Liver (tissue), 9 donors: ENCODE results near the gene STC2. TPM values are rescaled to one million over a fixed set of nuclear protein-coding genes. Genes with fewer than 3 reads are reported as not detected.

Source experiments
- DNase-seq: peaks from one replicate; pipeline ENCODE4 v3.0.0-alpha.2; 2017; ENCODE audit warnings: low spot score
- H3K27ac ChIP-seq, 2 donors: one replicate each; pipeline ENCODE4 v1.7.0; 2013; ENCODE audit warnings: inconsistent platforms in 2 of 2, low read length in 2 of 2, control low read depth in 1 of 2, low read depth in 1 of 2, mild to moderate bottlenecking in 1 of 2
- H3K27me3 ChIP-seq, 4 donors: one replicate each; pipeline versions ENCODE4 v1.6.1 to v1.7.0; 2013; ENCODE audit warnings: low read length in 3 of 4, inconsistent platforms in 1 of 4, mild to moderate bottlenecking in 1 of 4, moderate library complexity in 1 of 4; ENCODE audit not compliant: control insufficient read depth in 4 of 4, insufficient read depth in 4 of 4
- H3K36me3 ChIP-seq, 4 donors: one replicate each; pipeline versions ENCODE4 v1.6.1 to v1.7.0; 2013; ENCODE audit warnings: low read length in 3 of 4, mild to moderate bottlenecking in 3 of 4, low read depth in 1 of 4, moderate library complexity in 1 of 4; ENCODE audit not compliant: control insufficient read depth in 4 of 4, insufficient read depth in 3 of 4
- H3K4me1 ChIP-seq, 4 donors: one replicate each; pipeline versions ENCODE4 v1.6.1 to v1.7.0; 2013; ENCODE audit warnings: low read length in 3 of 4, mild to moderate bottlenecking in 3 of 4, moderate library complexity in 1 of 4; ENCODE audit not compliant: control insufficient read depth in 4 of 4, insufficient read depth in 4 of 4
- H3K4me3 ChIP-seq, 3 donors: one replicate each; pipeline versions ENCODE4 v1.6.1 to v1.7.0; 2013; ENCODE audit warnings: low read length in 3 of 3, control low read depth in 1 of 3, low read depth in 1 of 3, mild to moderate bottlenecking in 1 of 3
- H3K9ac ChIP-seq, 2 donors: one replicate each; pipeline ENCODE4 v1.7.0; 2013; ENCODE audit warnings: low read length in 2 of 2, mild to moderate bottlenecking in 2 of 2, moderate library complexity in 2 of 2, control low read depth in 1 of 2, low read depth in 1 of 2
- H3K9me3 ChIP-seq, 4 donors: one replicate each; pipeline versions ENCODE4 v1.6.1 to v1.7.0; 2013; ENCODE audit warnings: low read length in 3 of 4; ENCODE audit not compliant: control insufficient read depth in 4 of 4
- ATF3 ChIP-seq: IDR thresholded peaks from 2 replicates; pipeline ENCODE4 v1.6.1; 2016; ENCODE audit warnings: antibody characterized with exemption
- CTCF ChIP-seq: fragments of 150-350 bp; IDR thresholded peaks from 2 replicates; pipeline ENCODE4 v1.5.1; 2017; ENCODE audit warnings: improper control_type of control experiment, low read depth, low read length; ENCODE audit not compliant: missing input control
- EGR1 ChIP-seq, 2 donors: IDR thresholded peaks; 2 replicates each; pipeline ENCODE4 v1.6.1; 2016 to 2018; ENCODE audit warnings: antibody characterized with exemption in 2 of 2, low read depth in 2 of 2
- FOXA1 ChIP-seq: IDR thresholded peaks from 2 replicates; pipeline ENCODE4 v1.6.1; 2016; ENCODE audit warnings: antibody characterized with exemption
- FOXA2 ChIP-seq: IDR thresholded peaks from 2 replicates; pipeline ENCODE4 v1.6.1; 2016; ENCODE audit warnings: antibody characterized with exemption
- GABPA ChIP-seq, 2 donors: IDR thresholded peaks in 1 of 2; conservative IDR thresholded peaks in 1 of 2; 2 replicates each; pipeline ENCODE4 v1.6.1; 2016; ENCODE audit warnings: antibody characterized with exemption in 2 of 2, mild to moderate bottlenecking in 1 of 2, moderate library complexity in 1 of 2
- HNF4A ChIP-seq, 2 donors: conservative IDR thresholded peaks; 2 replicates each; pipeline ENCODE4 v1.6.1; 2016; ENCODE audit warnings: antibody characterized with exemption in 2 of 2, mild to moderate bottlenecking in 2 of 2
- HNF4G ChIP-seq: IDR thresholded peaks from 2 replicates; pipeline ENCODE4 v1.6.1; 2016; ENCODE audit warnings: antibody characterized with exemption
- JUND ChIP-seq, 2 donors: IDR thresholded peaks; 2 replicates each; pipeline ENCODE4 v1.6.1; 2016; ENCODE audit warnings: antibody characterized with exemption in 2 of 2
- MAX ChIP-seq: IDR thresholded peaks from 2 replicates; pipeline ENCODE4 v1.6.1; 2016; ENCODE audit warnings: antibody characterized with exemption
- NR2F2 ChIP-seq: IDR thresholded peaks from 2 replicates; pipeline ENCODE4 v1.6.1; 2016; ENCODE audit warnings: antibody characterized with exemption
- RAD21 ChIP-seq, 2 donors: IDR thresholded peaks; 2 replicates each; pipeline ENCODE4 v1.6.1; 2016; ENCODE audit warnings: antibody characterized with exemption in 2 of 2, mild to moderate bottlenecking in 2 of 2
- REST ChIP-seq: IDR thresholded peaks from 2 replicates; pipeline ENCODE4 v1.6.1; 2016; ENCODE audit warnings: antibody characterized with exemption, mild to moderate bottlenecking
- RXRA ChIP-seq, 2 donors: IDR thresholded peaks; 2 replicates each; pipeline ENCODE4 v1.6.1; 2017 to 2018; ENCODE audit warnings: antibody characterized with exemption in 2 of 2, mild to moderate bottlenecking in 1 of 2
- SP1 ChIP-seq: IDR thresholded peaks from 2 replicates; pipeline ENCODE4 v1.6.1; 2018; ENCODE audit warnings: antibody characterized with exemption, mild to moderate bottlenecking
- TAF1 ChIP-seq: conservative IDR thresholded peaks from 2 replicates; pipeline ENCODE4 v1.6.1; 2016; ENCODE audit warnings: antibody characterized with exemption, mild to moderate bottlenecking
- YY1 ChIP-seq: IDR thresholded peaks from 2 replicates; pipeline ENCODE4 v1.6.1; 2016; ENCODE audit warnings: antibody characterized with exemption, mild to moderate bottlenecking
- ZBTB33 ChIP-seq: IDR thresholded peaks from 2 replicates; pipeline ENCODE4 v1.6.1; 2016; ENCODE audit warnings: antibody characterized with exemption
- WGBS: extraction: QIAGEN DNeasy Blood & Tissue Kit; methylation state at CpG from one replicate; pipeline ENCODE4 v1.1.7; 2013; 5-methylcytosine and 5-hydroxymethylcytosine counted together
- polyA plus RNA-seq, 2 donors: library from polyadenylated mRNA; stranded (reverse) in 1 of 2; unstranded in 1 of 2; fragments of 200-250 nt in 1 of 2; fragments of >200 nt in 1 of 2; fragmentation: Nextera tagmentation in 1 of 2; extraction: Ambion mirVana in 1 of 2; gene quantifications; one replicate each; pipeline versions ENCODE4 v1.2.1 to v1.2.3, GENCODE V29; 2013 to 2015
- total RNA-seq, 2 donors: library from RNA; depleted of rRNA; stranded (reverse); fragments of >200 nt; gene quantifications; one replicate each; pipeline ENCODE4 v1.2.3, GENCODE V29; 2014
- donor health status: healthy.
- donor health status: healthy.
- donor health status: healthy.
- donor health status: healthy.
- donor health status: healthy.

STC2 gene
- total and polyA plus RNA-seq, 4 donors = 0.04 to 0.18 (median 0.17) TPM; not detected in 1

- TF ChIP-seq ZBTB33 (no peak), EGR1 (IDR thresholded peaks at IDR 0.05; ENCODE audit: low read depth in 2 of 2) (no peak), YY1 (no peak), HNF4G (no peak), HNF4A (conservative IDR thresholded peaks at IDR 0.05) (no peak), ATF3 (no peak), TAF1 (no peak), REST (no peak), JUND (IDR thresholded peaks at IDR 0.05) (no peak), RXRA (IDR thresholded peaks at IDR 0.05) (no peak), FOXA2 (no peak), RAD21 (IDR thresholded peaks at IDR 0.05) (no peak), MAX (no peak), NR2F2 (no peak), SP1 (no peak), FOXA1 (no peak), CTCF (no peak)
- H3K27me3 ChIP-seq = no peaks in the 10 kb centered on the region
- WGBS = 84% methylated on average over 1 of the region's 1 CpG
- no peaks in the 10 kb centered on the region for H3K9me3 ChIP-seq
- H3K4me1 ChIP-seq = no peaks in the 10 kb centered on the region
- no peak overlapping the region for H3K27ac ChIP-seq
- no peak overlapping the region for H3K9ac ChIP-seq
- no peak for DNase-seq
- no peaks in the 10 kb centered on the region for H3K36me3 ChIP-seq
- H3K4me3 ChIP-seq = no peak overlapping the region
Observed at GRCh38 chr5:173274771-173275170, 53.4 kb downstream of the STC2 start.

- Histone ChIP-seq H3K9ac (no peak overlapping the region), H3K9me3 (no peaks in the 10 kb centered on the region), H3K36me3 (no peaks in the 10 kb centered on the region), H3K27ac (no peak overlapping the region), H3K4me1 (no peaks in the 10 kb centered on the region), H3K27me3 (no peaks in the 10 kb centered on the region), H3K4me3 (no peak overlapping the region)
- no peak for DNase-seq
- WGBS = 80% methylated on average over 10 of the region's 10 CpGs
- TF ChIP-seq MAX = no peak
- TF ChIP-seq FOXA1 = no peak
- TF ChIP-seq JUND (IDR thresholded peaks at IDR 0.05) = no peak
- no peak for TF ChIP-seq RAD21 (IDR thresholded peaks at IDR 0.05)
- TF ChIP-seq ATF3 = no peak
- no peak for TF ChIP-seq YY1
- no peak for TF ChIP-seq REST
- TF ChIP-seq SP1 = no peak
- no peak for TF ChIP-seq GABPA (IDR thresholded peaks at IDR 0.05 in 1 of 2, conservative IDR thresholded peaks at IDR 0.05 in 1 of 2)
- TF ChIP-seq RXRA (IDR thresholded peaks at IDR 0.05) = no peak
- no peak for TF ChIP-seq NR2F2
- TF ChIP-seq FOXA2 = no peak
- TF ChIP-seq HNF4G = no peak
Observed at GRCh38 chr5:173271419-173271818, 56.8 kb downstream of the STC2 start.
